DMS 273 (cell line): ENCODE data around the gene ULK4.

Source experiments
- DNase-seq: peaks from one replicate; lab custom pipeline; 2025; ENCODE audit not compliant: unreplicated experiment; lab: John Stamatoyannopoulos, UW

Gene ULK4

DNA sequence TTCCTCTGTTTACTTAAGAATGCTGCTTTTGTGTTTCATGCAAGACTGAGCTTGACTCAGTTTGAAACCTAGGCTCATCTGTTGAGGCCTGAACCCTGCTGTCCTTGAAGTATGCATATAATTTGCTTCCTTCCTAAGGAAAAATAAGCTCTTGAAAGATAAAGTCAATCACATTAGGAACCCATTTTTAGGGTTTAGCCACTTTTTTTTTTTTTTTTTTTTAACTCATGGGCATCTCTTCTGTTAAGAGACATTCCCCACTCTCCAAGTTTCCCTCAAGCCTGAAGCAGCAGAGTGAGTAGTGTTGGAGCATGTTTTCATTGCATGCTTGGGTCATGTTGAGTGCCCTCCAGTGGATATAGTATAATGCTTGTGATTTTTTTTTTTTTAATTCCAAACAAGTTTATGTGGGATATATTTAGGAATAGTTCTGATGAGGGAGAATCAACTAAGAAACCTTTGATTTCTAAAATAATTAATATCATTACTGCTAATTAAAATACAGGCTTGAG, 759.0 kb downstream of the ULK4 start:
- DNase-seq = peak; percentile 61

DNA sequence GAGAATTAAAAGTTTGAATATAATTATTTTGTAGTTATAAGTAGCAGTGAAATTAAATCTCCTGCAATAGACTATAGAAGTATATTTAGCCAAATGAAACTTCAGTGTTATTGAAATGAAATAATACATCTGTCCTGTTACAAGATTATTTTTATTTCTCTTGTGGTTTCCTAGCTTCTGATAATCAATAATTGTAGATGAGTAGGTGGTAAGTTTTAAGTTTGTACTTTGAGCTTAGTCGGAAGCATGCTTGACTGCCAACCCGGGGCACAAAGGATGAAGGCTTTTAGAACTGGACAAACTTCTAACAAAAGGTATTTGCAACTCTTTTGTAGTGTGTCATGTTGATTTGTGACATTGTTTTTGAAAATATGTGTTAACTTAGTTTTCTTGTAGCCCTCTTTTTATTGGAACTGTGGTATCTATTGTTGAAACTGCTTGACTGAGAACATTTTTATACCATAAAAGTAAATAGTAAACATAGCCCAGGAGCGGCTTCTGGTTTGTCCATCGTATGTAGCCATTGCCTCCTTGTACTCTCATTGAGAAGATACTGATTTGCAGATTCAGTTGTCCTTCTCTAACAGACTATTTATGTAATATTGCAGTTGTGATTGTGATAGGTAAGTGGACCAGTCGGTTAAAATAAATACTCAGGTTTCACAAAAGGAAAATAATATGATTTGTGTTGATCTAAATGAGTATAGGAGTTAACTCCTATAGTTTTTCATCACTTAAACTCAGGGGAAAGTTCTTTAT, 759.6 kb downstream of the ULK4 start:
- no peak for DNase-seq

DNA sequence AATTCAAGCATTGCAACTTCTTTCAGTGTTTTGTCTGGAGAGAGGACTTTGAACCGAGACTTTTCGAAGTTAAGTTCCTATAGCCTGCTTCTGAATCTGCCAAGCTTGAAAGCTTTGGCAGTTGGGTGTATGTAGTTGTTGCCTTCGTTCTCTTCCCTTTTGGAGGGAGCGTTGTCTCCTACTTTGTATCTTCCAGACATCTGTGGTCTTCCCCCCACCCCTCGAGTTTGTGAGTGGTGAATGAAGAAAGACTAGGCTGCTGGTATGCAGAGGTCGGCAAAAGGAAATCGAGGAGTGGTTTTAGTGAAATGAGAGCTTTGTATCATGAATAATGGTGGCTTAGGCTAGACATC, 761.3 kb downstream of the ULK4 start:
- DNase-seq = peak; percentile 50

DNA sequence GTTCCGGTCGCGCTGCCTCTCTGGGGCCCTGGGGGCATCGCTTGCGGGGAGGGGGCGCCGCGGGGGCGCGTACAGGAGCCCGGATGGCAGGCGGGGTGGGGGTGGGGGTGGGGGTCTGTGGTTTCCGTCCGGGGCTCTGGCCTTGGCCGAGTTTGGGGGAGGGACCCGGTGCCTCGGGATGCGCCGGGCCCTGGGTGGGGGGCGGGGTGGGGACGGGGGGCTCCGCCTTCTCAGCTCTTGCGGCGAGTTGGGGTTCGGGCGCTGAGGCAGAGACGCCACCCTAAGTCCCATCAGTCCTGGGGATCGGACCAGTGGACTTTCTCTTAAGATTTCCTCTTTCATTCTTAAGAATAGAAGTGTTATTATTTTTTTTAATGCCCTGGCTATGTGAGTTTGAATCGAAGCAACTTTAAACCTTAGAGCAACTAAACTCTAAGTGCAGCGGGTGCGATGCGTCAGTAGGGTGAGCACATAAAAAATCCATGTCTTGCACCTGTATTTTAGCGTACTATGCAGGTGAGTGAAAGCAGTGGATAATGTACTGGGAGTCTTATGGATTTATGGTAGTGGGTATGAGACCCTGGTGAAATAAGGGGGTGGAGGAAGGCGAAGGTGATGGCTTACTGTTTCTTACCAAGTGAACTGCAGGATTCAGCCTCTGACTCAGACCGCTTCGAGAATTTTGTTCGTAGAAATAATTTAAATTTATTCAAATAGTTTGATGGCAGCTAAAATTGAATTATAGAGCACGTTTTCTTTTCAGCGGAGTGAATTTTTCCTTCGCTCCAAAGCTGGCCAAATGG, 761.8 kb downstream of the ULK4 start:
- peak; percentile 52 for DNase-seq

DNA sequence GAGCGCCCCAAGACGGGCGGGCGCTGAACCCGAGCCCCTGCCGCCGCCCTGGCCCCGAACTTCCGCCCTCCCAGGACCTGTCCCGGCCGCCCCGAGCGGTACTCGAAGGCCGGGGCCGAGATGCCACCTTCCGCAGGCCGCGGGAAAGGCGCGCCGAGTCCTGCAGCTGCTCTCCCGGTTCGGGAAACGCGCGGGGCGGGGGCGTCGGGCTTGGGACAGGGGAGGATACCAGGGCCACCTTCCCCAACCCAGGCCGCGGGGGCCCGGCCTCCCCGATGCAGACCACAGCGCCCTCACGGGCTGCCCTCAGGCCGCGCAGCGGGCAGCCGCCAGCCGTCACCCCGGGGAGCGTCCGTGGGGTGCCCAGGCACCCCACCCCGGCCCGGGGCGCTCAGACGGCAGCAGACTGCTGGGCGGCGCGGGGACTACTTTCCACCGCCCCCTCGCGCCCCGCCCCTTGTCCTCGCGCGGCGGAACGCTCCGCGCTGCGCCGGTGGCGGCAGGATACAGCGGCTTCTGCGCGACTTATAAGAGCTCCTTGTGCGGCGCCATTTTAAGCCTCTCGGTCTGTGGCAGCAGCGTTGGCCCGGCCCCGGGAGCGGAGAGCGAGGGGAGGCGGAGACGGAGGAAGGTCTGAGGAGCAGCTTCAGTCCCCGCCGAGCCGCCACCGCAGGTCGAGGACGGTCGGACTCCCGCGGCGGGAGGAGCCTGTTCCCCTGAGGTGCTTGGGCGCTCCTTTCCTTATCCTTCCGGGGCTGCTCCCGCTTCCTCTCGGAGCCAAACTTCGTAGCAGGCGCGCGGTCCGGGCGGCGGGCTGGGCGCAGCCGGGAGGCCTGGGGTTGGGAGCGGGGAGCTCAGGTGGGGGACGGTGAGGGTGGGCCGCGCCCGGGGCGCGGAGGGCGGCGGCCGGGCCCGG, 762.7 kb downstream of the ULK4 start, which contains the start of gene CTNNB1:
CTNNB1 (plus strand) TSS at position 556 of the 916 bp plus-strand sequence. CDS start 24,564 bp downstream, outside the sequence.
- peak; percentile 95 for DNase-seq

DNA sequence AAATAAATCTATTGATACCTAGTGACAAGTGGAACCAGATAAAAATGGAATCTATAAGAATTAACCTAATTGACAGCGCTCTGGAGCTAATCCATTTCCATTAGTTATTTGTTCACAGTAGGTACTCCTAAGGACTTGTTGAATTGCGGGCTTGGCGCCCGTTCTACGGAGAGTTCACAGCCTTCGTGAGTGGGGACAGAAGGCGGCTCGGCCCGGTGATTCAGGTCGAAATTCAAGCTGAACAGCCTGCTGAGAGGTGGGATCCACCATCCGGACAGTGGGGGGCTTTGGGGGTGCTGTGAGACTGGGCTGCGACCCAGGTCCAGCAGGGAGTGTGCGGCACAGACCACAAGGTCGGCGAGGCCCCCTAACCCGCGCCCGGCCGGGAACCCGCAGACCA, 763.4 kb downstream of the ULK4 start:
- DNase-seq = peak; percentile 45

DNA sequence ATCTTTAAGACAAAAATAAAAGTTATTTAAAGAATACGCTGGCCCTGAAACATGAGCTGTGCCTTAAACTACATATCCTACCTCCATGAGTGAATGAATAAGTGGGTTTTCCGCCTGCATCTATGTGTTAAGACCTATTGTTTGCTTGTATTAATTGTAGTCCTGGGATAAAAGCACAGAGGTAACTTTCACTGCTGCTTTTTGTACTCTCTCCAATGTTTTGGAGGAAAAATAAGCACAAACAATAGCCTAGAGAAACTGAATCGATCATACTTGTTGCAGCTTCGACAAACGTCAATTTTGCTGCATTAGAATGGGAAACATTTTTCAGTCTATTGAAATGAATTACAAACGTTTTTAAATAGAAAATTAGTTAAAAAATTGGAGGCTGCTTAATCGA, 763.9 kb downstream of the ULK4 start:
- no peak for DNase-seq
